K562 (cell line): Measurements from ENCODE around the gene HNRNPU. TPM values are rescaled to one million over a fixed set of nuclear protein-coding genes. Genes with fewer than 3 reads are reported as not detected.

Experiments used
- ARHGAP35 ChIP-seq: fragments of 450-650 bp; IDR thresholded peaks from 2 replicates; pipeline ENCODE4 v1.6.1; 2018; ENCODE audit not compliant: partially characterized antibody
- FOXK2 ChIP-seq, 2 experiments: fragments of 450-650 bp; IDR thresholded peaks in 1 of 2; conservative IDR thresholded peaks in 1 of 2; 2 replicates each; pipeline ENCODE4 v1.6.1; 2016; ENCODE audit warnings: low read depth in 2 of 2, mild to moderate bottlenecking in 1 of 2
- NKRF ChIP-seq: fragments of 450-650 bp; IDR thresholded peaks from 2 replicates; pipeline ENCODE4 v1.6.1; 2016; ENCODE audit warnings: borderline replicate concordance
- POU5F1 ChIP-seq: fragments of 150-350 bp; IDR thresholded peaks from 2 replicates; pipeline ENCODE4 v1.6.1; 2014; ENCODE audit warnings: borderline replicate concordance, low read length, low read depth, mild to moderate bottlenecking; ENCODE audit not compliant: partially characterized antibody
- TCFL5 ChIP-seq: fragments of 250-450 bp; sonication (Bioruptor Pico); conservative IDR thresholded peaks from 2 replicates; pipeline ENCODE4 v1.6.1; 2021; ENCODE audit warnings: mild to moderate bottlenecking, moderate library complexity, matching md5 sums
- THAP7 ChIP-seq: fragments of 250-450 bp; sonication (Bioruptor Pico); IDR thresholded peaks from 2 replicates; pipeline ENCODE4 v1.5.0; 2021
- ZNF518B ChIP-seq: fragments of 250-450 bp; sonication (Bioruptor Pico); IDR thresholded peaks from 2 replicates; pipeline ENCODE4 v1.5.0; 2021; ENCODE audit warnings: mild to moderate bottlenecking, moderate library complexity
- polyA plus RNA-seq, 8 experiments: library from polyadenylated mRNA; depleted of rRNA in 4 of 8; stranded (reverse) in 5 of 8; unstranded in 3 of 8; fragments of >200 nt; fragmentation: Nextera tagmentation in 2 of 8; fragmentation: Illumina TruSeq in 1 of 8; extraction: Ambion mirVana in 2 of 8; extraction: Trizol in 1 of 8; gene quantifications; 2 replicates each; pipeline versions ENCODE4 v1.2.1 to v1.2.3, GENCODE V29; 2011 to 2014; ENCODE audit warnings: inconsistent platforms in 1 of 8, missing spikeins in 1 of 8
- total RNA-seq, 7 experiments: library from RNA; depleted of rRNA in 6 of 7; stranded (reverse); fragments of >200 nt in 6 of 7; fragmentation: Illumina TruSeq in 2 of 7; extraction: Trizol in 2 of 7; gene quantifications; 2 replicates each; pipeline versions ENCODE4 v1.2.1 to v1.2.3, GENCODE V29; 2011 to 2021; ENCODE audit warnings: low replicate concordance in 1 of 7
- TF ChIP-seq, protein P1 (sequence below): sonication (generic); formaldehyde crosslinking; IDR thresholded peaks from 2 replicates; pipeline ENCODE4 v1.8.0; 2023; ENCODE audit warnings: missing genetic modification reagents, mild to moderate bottlenecking, borderline replicate concordance
- TF ChIP-seq, protein P2 (sequence below): fragments of 450-650 bp; IDR thresholded peaks from 2 replicates; pipeline ENCODE4 v1.7.1; 2018; ENCODE audit warnings: mild to moderate bottlenecking, low read depth; ENCODE audit not compliant: partially characterized antibody

The HNRNPU gene
- total and polyA plus RNA-seq, 9 of the 15 experiments (the other 6 are each of a cell fraction or from before 2014, with no cell fraction given), result 159 to 777 (median 577) TPM

DNA sequence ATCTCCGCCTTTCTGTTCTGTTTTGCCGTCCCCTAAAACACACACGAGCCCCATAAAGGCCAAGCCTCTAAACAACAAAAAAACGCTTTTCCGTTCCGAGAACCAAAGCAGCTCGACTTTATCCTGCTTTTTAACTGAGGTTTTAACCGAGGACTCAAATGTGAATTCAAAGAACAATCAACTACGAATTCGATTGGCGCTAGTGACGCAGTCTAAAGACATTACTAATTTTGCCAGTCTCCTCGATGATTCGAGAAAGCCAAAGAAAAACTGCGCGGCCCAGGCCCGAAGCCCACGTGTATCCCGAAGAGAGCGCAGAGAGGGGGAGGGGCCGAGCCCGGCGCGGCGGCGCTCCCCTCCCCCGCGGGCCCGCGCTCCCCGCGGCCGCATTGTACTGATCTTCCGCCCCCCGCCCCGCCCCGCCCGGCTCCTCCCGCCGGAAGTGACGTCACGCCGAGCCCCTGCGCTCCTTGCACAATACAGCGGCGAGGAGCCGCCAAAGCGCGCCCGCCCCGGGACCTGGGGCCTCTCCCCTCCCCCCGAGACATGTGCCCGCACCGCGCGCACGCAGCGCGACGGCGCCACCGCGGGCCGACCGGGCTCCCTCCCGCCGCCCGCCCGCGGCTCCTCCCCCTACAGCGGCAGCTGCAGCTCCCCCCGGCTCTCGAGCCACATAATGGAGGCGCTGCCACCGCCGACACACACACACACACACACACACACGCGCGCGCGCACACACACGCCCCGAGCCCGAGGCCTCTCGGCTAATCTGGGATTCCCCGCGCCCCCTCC lies 1.4 kb downstream of the HNRNPU start (continued):
- TF ChIP-seq POU5F1 (no peak), FOXK2 (conservative IDR thresholded peaks at IDR 0.05 in 1 of 2, IDR thresholded peaks at IDR 0.05 in 1 of 2; ENCODE audit: low read depth in 2 of 2) (no peak), THAP7 (CRISPR knock-in tag) (no peak), NKRF (peak; percentile 98), ARHGAP35 (no peak), TCFL5 (CRISPR knock-in tag) (no peak), ZNF518B (CRISPR knock-in tag) (no peak)
- TF ChIP-seq, protein P1, sequence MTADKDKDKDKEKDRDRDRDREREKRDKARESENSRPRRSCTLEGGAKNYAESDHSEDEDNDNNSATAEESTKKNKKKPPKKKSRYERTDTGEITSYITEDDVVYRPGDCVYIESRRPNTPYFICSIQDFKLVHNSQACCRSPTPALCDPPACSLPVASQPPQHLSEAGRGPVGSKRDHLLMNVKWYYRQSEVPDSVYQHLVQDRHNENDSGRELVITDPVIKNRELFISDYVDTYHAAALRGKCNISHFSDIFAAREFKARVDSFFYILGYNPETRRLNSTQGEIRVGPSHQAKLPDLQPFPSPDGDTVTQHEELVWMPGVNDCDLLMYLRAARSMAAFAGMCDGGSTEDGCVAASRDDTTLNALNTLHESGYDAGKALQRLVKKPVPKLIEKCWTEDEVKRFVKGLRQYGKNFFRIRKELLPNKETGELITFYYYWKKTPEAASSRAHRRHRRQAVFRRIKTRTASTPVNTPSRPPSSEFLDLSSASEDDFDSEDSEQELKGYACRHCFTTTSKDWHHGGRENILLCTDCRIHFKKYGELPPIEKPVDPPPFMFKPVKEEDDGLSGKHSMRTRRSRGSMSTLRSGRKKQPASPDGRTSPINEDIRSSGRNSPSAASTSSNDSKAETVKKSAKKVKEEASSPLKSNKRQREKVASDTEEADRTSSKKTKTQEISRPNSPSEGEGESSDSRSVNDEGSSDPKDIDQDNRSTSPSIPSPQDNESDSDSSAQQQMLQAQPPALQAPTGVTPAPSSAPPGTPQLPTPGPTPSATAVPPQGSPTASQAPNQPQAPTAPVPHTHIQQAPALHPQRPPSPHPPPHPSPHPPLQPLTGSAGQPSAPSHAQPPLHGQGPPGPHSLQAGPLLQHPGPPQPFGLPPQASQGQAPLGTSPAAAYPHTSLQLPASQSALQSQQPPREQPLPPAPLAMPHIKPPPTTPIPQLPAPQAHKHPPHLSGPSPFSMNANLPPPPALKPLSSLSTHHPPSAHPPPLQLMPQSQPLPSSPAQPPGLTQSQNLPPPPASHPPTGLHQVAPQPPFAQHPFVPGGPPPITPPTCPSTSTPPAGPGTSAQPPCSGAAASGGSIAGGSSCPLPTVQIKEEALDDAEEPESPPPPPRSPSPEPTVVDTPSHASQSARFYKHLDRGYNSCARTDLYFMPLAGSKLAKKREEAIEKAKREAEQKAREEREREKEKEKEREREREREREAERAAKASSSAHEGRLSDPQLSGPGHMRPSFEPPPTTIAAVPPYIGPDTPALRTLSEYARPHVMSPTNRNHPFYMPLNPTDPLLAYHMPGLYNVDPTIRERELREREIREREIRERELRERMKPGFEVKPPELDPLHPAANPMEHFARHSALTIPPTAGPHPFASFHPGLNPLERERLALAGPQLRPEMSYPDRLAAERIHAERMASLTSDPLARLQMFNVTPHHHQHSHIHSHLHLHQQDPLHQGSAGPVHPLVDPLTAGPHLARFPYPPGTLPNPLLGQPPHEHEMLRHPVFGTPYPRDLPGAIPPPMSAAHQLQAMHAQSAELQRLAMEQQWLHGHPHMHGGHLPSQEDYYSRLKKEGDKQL (CRISPR knock-in tag), result 0 out of 2 replicates have a peak, but pooled peaks have one; percentile 52
- TF ChIP-seq, protein P2, sequence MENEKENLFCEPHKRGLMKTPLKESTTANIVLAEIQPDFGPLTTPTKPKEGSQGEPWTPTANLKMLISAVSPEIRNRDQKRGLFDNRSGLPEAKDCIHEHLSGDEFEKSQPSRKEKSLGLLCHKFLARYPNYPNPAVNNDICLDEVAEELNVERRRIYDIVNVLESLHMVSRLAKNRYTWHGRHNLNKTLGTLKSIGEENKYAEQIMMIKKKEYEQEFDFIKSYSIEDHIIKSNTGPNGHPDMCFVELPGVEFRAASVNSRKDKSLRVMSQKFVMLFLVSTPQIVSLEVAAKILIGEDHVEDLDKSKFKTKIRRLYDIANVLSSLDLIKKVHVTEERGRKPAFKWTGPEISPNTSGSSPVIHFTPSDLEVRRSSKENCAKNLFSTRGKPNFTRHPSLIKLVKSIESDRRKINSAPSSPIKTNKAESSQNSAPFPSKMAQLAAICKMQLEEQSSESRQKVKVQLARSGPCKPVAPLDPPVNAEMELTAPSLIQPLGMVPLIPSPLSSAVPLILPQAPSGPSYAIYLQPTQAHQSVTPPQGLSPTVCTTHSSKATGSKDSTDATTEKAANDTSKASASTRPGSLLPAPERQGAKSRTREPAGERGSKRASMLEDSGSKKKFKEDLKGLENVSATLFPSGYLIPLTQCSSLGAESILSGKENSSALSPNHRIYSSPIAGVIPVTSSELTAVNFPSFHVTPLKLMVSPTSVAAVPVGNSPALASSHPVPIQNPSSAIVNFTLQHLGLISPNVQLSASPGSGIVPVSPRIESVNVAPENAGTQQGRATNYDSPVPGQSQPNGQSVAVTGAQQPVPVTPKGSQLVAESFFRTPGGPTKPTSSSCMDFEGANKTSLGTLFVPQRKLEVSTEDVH, result no peak
